ENCODE measurements around the gene CX3CL1. TPM values are rescaled to one million over a fixed set of nuclear protein-coding genes. Genes with fewer than 3 reads are reported as not detected.

The CX3CL1 gene
- total and polyA plus RNA-seq, 2 of the 4 experiments (the other 2 are of a cell fraction), result 0.18 to 0.77 TPM

- intact Hi-C loops (cut with micrococcal nuclease), result no loop called here
These were observed 10.9 kb upstream of the CX3CL1 start for GRCh38 chr16:57361404-57361803.

More at GRCh38 chr16:57361404-57361803, 10.9 kb upstream of the CX3CL1 start:
- H2AFZ ChIP-seq (replicated peaks; ENCODE audit: low read length, poor library complexity), result no peak overlapping the region
- no peaks in the 10 kb centered on the region for H4K20me1 ChIP-seq (ENCODE audit: insufficient read depth, low read length)
- H4K91ac ChIP-seq (ENCODE audit: insufficient read depth, low read depth, low read length), result no peak overlapping the region
- ATAC-seq (ENCODE audit: low read depth) (no peak), DNase-seq (no peak)
- in situ Hi-C loops (cut with MboI; ENCODE audit: low sequenced_read_pairs) (no loop called here), dilution Hi-C loops (cut with HindIII; ENCODE audit: low sequenced_read_pairs, unreplicated experiment) (no loop called here)
- no peak overlapping the region for H2AK9ac ChIP-seq (replicated peaks; ENCODE audit: low read depth, low read length, poor library complexity)
- no peak overlapping the region for H3K9ac ChIP-seq (ENCODE audit: low read depth, low read length)
- H3K9me1 ChIP-seq (ENCODE audit: insufficient read depth, low read length), result no peaks in the 10 kb centered on the region
- no peak overlapping the region for H3K4me2 ChIP-seq (ENCODE audit: low read depth, low read length)
- H3K27ac ChIP-seq (ENCODE audit: insufficient read depth, low read length), result no peak overlapping the region
- no peak overlapping the region for H3K56ac ChIP-seq (ENCODE audit: extremely low read depth, insufficient read depth, low read length)
- no peak overlapping the region for H3K4me3 ChIP-seq (ENCODE audit: insufficient read depth, low read depth, low read length)
- H3K4me1 ChIP-seq (ENCODE audit: control insufficient read depth, insufficient read depth, low read length), result no peaks in the 10 kb centered on the region
- H3K18ac ChIP-seq (ENCODE audit: low read depth, low read length), result no peak overlapping the region
- no peak overlapping the region for H3K4ac ChIP-seq (ENCODE audit: low read depth, low read length)
- no peak overlapping the region for H2AK5ac ChIP-seq (ENCODE audit: low read depth, low read length)
- H4K5ac ChIP-seq (ENCODE audit: low read depth, low read length), result no peak overlapping the region
- H2BK5ac ChIP-seq (ENCODE audit: low read depth, low read length, poor library complexity, severe bottlenecking), result no peak overlapping the region
- peaks cover 75% of the 10 kb centered on the region for H3K27me3 ChIP-seq (ENCODE audit: control insufficient read depth, insufficient read depth, low read length)
- H3K79me1 ChIP-seq (ENCODE audit: low read depth in 1 of 2, low read length in 2 of 2), result no peaks in the 10 kb centered on the region
- no peaks in the 10 kb centered on the region for H3K36me3 ChIP-seq (ENCODE audit: control insufficient read depth, insufficient read depth, low read length)
- BruUV-seq (replicated peaks), result no TSS peak
- no peak overlapping the region for H4K8ac ChIP-seq (ENCODE audit: low read depth in 2 of 2, low read length in 2 of 2)
- 60% methylated on average over 1 of the region's 4 CpGs; no CpG with 5 or more reads in 1 of the 2 experiments for WGBS, 2 experiments (ENCODE audit: extremely low coverage in 2 of 2, insufficient read length in 1 of 2)
- no peak overlapping the region for H2BK20ac ChIP-seq (ENCODE audit: low read depth, low read length)
- TF ChIP-seq POLR2A (IDR thresholded peaks at IDR 0.05; ENCODE audit: low read depth, low read length), result no peak
- no peak for TF ChIP-seq MAFK (IDR thresholded peaks at IDR 0.05; ENCODE audit: low read depth, low read length)
- TF ChIP-seq ELK1 (IDR thresholded peaks at IDR 0.05; ENCODE audit: borderline replicate concordance, low read depth, low read length), result no peak
- TF ChIP-seq, protein P1, sequence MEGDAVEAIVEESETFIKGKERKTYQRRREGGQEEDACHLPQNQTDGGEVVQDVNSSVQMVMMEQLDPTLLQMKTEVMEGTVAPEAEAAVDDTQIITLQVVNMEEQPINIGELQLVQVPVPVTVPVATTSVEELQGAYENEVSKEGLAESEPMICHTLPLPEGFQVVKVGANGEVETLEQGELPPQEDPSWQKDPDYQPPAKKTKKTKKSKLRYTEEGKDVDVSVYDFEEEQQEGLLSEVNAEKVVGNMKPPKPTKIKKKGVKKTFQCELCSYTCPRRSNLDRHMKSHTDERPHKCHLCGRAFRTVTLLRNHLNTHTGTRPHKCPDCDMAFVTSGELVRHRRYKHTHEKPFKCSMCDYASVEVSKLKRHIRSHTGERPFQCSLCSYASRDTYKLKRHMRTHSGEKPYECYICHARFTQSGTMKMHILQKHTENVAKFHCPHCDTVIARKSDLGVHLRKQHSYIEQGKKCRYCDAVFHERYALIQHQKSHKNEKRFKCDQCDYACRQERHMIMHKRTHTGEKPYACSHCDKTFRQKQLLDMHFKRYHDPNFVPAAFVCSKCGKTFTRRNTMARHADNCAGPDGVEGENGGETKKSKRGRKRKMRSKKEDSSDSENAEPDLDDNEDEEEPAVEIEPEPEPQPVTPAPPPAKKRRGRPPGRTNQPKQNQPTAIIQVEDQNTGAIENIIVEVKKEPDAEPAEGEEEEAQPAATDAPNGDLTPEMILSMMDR (conservative IDR thresholded peaks at IDR 0.05; ENCODE audit: low read depth, low read length), result no peak
- TF ChIP-seq RFX5 (IDR thresholded peaks at IDR 0.05; ENCODE audit: low read depth, low read length), result no peak
- TF ChIP-seq CEBPB (IDR thresholded peaks at IDR 0.05; ENCODE audit: low read depth, low read length), result no peak
- no peak for TF ChIP-seq MXI1 (IDR thresholded peaks at IDR 0.05; ENCODE audit: borderline replicate concordance, low read depth, low read length)
- no peak for TF ChIP-seq BHLHE40 (IDR thresholded peaks at IDR 0.05; ENCODE audit: low read depth, low read length)
- no peak for TF ChIP-seq MAZ (IDR thresholded peaks at IDR 0.05; ENCODE audit: borderline replicate concordance, low read depth, low read length)
- TF ChIP-seq NFE2L2 (IDR thresholded peaks at IDR 0.05; ENCODE audit: low read depth, low read length), result no peak
- no peak for TF ChIP-seq RCOR1 (IDR thresholded peaks at IDR 0.05; ENCODE audit: insufficient replicate concordance, low read length)
- no peak for TF ChIP-seq RAD21 (IDR thresholded peaks at IDR 0.05; ENCODE audit: low read length)
- no peak for TF ChIP-seq CHD1 (IDR thresholded peaks at IDR 0.05; ENCODE audit: low read depth, low read length)
- no peak for TF ChIP-seq USF2 (IDR thresholded peaks at IDR 0.05; ENCODE audit: low read depth, low read length)
- no peak overlapping the region for H3K14ac ChIP-seq (replicated peaks; ENCODE audit: low read depth, low read length)
- POLR2A ChIA-PET (ENCODE audit: unreplicated experiment), result no interaction called here
- H3K23ac ChIP-seq (ENCODE audit: low read depth, low read length), result no peak overlapping the region
- no peaks in the 10 kb centered on the region for H3K9me3 ChIP-seq (ENCODE audit: control insufficient read depth, insufficient read depth, low read length)
- no peak overlapping the region for H2BK15ac ChIP-seq (ENCODE audit: low read depth, low read length)
- no peak overlapping the region for H2BK120ac ChIP-seq (ENCODE audit: low read depth, low read length)
- CTCF ChIA-PET, result no interaction called here
